Peyer's patch (tissue), 4 donors: ENCODE data around the gene GOLGA7B.

Experiments used
- POLR2A ChIP-seq, 2 donors: fragments of 450-650 bp; IDR thresholded peaks; one replicate each; pipeline ENCODE4 v1.5.1; 2017; ENCODE audit warnings: antibody characterized with exemption in 2 of 2, mild to moderate bottlenecking in 2 of 2, moderate library complexity in 2 of 2
- TF ChIP-seq, protein P1 (sequence below), 6 experiments: fragments of 450-650 bp in 4 of 6; fragments of 200-600 bp in 2 of 6; sonication (generic) in 1 of 6; IDR thresholded peaks; one replicate each; pipeline ENCODE4 v1.5.1; 2017 to 2019; ENCODE audit warnings: antibody characterized with exemption in 6 of 6, mild to moderate bottlenecking in 3 of 6, moderate library complexity in 1 of 6

DNA sequence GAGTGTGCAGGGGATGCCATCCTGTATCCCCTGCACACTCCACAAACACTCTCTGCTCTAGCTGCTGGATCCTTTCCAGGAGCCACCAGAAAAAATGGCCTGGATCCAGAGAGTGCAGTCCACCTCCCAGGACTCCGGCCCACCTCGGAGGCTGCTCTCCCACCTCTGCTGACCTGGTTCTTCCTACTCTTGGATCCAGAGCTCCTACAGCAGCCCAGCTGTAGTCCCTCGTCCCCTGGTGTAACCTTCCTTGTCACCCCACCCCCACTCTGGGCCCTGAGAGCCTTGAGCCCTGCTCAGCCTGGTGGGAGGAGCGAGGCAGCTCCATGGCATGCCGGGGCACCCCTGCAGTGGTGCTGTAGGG lies 54.4 kb downstream of the GOLGA7B start:
- TF ChIP-seq, protein P1, sequence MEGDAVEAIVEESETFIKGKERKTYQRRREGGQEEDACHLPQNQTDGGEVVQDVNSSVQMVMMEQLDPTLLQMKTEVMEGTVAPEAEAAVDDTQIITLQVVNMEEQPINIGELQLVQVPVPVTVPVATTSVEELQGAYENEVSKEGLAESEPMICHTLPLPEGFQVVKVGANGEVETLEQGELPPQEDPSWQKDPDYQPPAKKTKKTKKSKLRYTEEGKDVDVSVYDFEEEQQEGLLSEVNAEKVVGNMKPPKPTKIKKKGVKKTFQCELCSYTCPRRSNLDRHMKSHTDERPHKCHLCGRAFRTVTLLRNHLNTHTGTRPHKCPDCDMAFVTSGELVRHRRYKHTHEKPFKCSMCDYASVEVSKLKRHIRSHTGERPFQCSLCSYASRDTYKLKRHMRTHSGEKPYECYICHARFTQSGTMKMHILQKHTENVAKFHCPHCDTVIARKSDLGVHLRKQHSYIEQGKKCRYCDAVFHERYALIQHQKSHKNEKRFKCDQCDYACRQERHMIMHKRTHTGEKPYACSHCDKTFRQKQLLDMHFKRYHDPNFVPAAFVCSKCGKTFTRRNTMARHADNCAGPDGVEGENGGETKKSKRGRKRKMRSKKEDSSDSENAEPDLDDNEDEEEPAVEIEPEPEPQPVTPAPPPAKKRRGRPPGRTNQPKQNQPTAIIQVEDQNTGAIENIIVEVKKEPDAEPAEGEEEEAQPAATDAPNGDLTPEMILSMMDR (IDR thresholded peaks at IDR 0.05), result no peak
- no peak for TF ChIP-seq POLR2A (IDR thresholded peaks at IDR 0.05)
